Measurements from ENCODE around the gene ZDHHC20. TPM values are rescaled to one million over a fixed set of nuclear protein-coding genes. Genes with fewer than 3 reads are reported as not detected.

Gene ZDHHC20
- total RNA-seq, 1 donor from 2014 or later = 102 TPM

GRCh38 chr13:21361706-21362105 lies 97.4 kb downstream of the ZDHHC20 start:
- DNase-seq = no peak

- no peak for DNase-seq
Observed at GRCh38 chr13:21361123-21361522, 98.0 kb downstream of the ZDHHC20 start.

- DNase-seq = no peak
Observed at GRCh38 chr13:21360463-21360862, 98.6 kb downstream of the ZDHHC20 start.

- no peak for DNase-seq
Observed at GRCh38 chr13:21359855-21360254, 99.2 kb downstream of the ZDHHC20 start.

GRCh38 chr13:21355304-21355703 lies 103.8 kb downstream of the ZDHHC20 start:
- DNase-seq = no peak

GRCh38 chr13:21354721-21355120 lies 104.4 kb downstream of the ZDHHC20 start:
- DNase-seq = no peak

GRCh38 chr13:21348488-21349120 lies 110.5 kb downstream of the ZDHHC20 start:
- no peak for DNase-seq

- DNase-seq = no peak
Observed at GRCh38 chr13:21347753-21348318, 111.3 kb downstream of the ZDHHC20 start.

- DNase-seq = no peak
Observed at GRCh38 chr13:21344662-21345176, 114.4 kb downstream of the ZDHHC20 start.

- DNase-seq = no peak
Observed at GRCh38 chr13:21343659-21344058, 115.4 kb downstream of the ZDHHC20 start.

GRCh38 chr13:21342699-21343442 lies 116.2 kb downstream of the ZDHHC20 start:
- no peak for DNase-seq

- no peak for DNase-seq
Observed at GRCh38 chr13:21341637-21342422, 117.3 kb downstream of the ZDHHC20 start.

- no peak for DNase-seq
Observed at GRCh38 chr13:21338639-21339278, 120.3 kb downstream of the ZDHHC20 start.

- DNase-seq = no peak
Observed at GRCh38 chr13:21338156-21338555, 120.9 kb downstream of the ZDHHC20 start.

- no peak for DNase-seq
Observed at GRCh38 chr13:21336609-21337349, 122.3 kb downstream of the ZDHHC20 start.

GRCh38 chr13:21333186-21333585 lies 125.9 kb downstream of the ZDHHC20 start:
- DNase-seq = no peak

- DNase-seq = no peak
Observed at GRCh38 chr13:21330126-21330861, 128.8 kb downstream of the ZDHHC20 start.

- no peak for DNase-seq
Observed at GRCh38 chr13:21328836-21329477, 130.1 kb downstream of the ZDHHC20 start.

- DNase-seq = no peak
Observed at GRCh38 chr13:21328201-21328600, 130.9 kb downstream of the ZDHHC20 start.

All from skin of body (tissue), 2 donors.